ENCODE results near the gene C5orf46. TPM values are rescaled to one million over a fixed set of nuclear protein-coding genes. Genes with fewer than 3 reads are reported as not detected.
"Not testable (repeated sequence)": the region's sequence is repeated elsewhere in the genome, so short reads cannot be mapped to it uniquely, and the experiment has no call there.

Gene C5orf46
- total RNA-seq, 1 donor, result not detected

GRCh38 chr5:147898875-147899401 is 7.4 kb downstream of the C5orf46 start:
- no peak for DNase-seq (ENCODE audit: low read depth in 2 of 3, low spot score in 2 of 3)

- no peak for DNase-seq (ENCODE audit: low read depth in 2 of 3, low spot score in 2 of 3)
Observed at GRCh38 chr5:147895864-147896263, 10.5 kb downstream of the C5orf46 start.

- DNase-seq (ENCODE audit: low read depth in 2 of 3, low spot score in 2 of 3), result no peak
Observed at GRCh38 chr5:147893820-147894219, 12.5 kb downstream of the C5orf46 start.

- no peak for DNase-seq (ENCODE audit: low read depth in 2 of 3, low spot score in 2 of 3)
Observed at GRCh38 chr5:147892696-147893296, 13.5 kb downstream of the C5orf46 start.

- DNase-seq (ENCODE audit: low read depth in 2 of 3, low spot score in 2 of 3), result no peak
Observed at GRCh38 chr5:147887930-147888329, 18.4 kb downstream of the C5orf46 start.

GRCh38 chr5:147887026-147887627 is 19.2 kb downstream of the C5orf46 start:
- DNase-seq (ENCODE audit: low read depth in 2 of 3, low spot score in 2 of 3), result peak in 2 of 3 donors; percentile 50 to 72

GRCh38 chr5:147882586-147883313 is 23.6 kb downstream of the C5orf46 start:
- no peak for DNase-seq (ENCODE audit: low read depth in 2 of 3, low spot score in 2 of 3)

- no peak for DNase-seq (ENCODE audit: low read depth in 2 of 3, low spot score in 2 of 3)
Observed at GRCh38 chr5:147880487-147880886, 25.9 kb downstream of the C5orf46 start.

GRCh38 chr5:147879784-147880183 is 26.6 kb downstream of the C5orf46 start:
- no peak for DNase-seq (ENCODE audit: low read depth in 2 of 3, low spot score in 2 of 3)

- DNase-seq (ENCODE audit: low read depth in 2 of 3, low spot score in 2 of 3), result no peak
Observed at GRCh38 chr5:147878066-147878759, 28.1 kb downstream of the C5orf46 start, which contains the start of gene SCGB3A2. SCGB3A2 (plus strand) TSS chr5:147878711; CDS start chr5:147878804, 93 bp downstream.

GRCh38 chr5:147876626-147877025 is 29.7 kb downstream of the C5orf46 start:
- no peak for DNase-seq (ENCODE audit: low read depth in 2 of 3, low spot score in 2 of 3)

- DNase-seq (ENCODE audit: low read depth in 2 of 3, low spot score in 2 of 3), result no peak
Observed at GRCh38 chr5:147876141-147876540, 30.2 kb downstream of the C5orf46 start.

- no peak for DNase-seq (ENCODE audit: low read depth in 2 of 3, low spot score in 2 of 3)
Observed at GRCh38 chr5:147874910-147875367, 31.4 kb downstream of the C5orf46 start.

GRCh38 chr5:147874118-147874875 is 32.0 kb downstream of the C5orf46 start:
- DNase-seq (ENCODE audit: low read depth in 2 of 3, low spot score in 2 of 3), result not testable (repeated sequence)

- DNase-seq (ENCODE audit: low read depth in 2 of 3, low spot score in 2 of 3), result not testable (repeated sequence)
Observed at GRCh38 chr5:147872744-147873435, 33.4 kb downstream of the C5orf46 start.

- DNase-seq (ENCODE audit: low read depth in 2 of 3, low spot score in 2 of 3), result not testable (repeated sequence)
Observed at GRCh38 chr5:147871980-147872549, 34.3 kb downstream of the C5orf46 start.

GRCh38 chr5:147869892-147870291 is 36.4 kb downstream of the C5orf46 start:
- not testable (repeated sequence) for DNase-seq (ENCODE audit: low read depth in 2 of 3, low spot score in 2 of 3)

GRCh38 chr5:147869112-147869511 is 37.2 kb downstream of the C5orf46 start:
- no peak for DNase-seq (ENCODE audit: low read depth in 2 of 3, low spot score in 2 of 3)

All from hematopoietic multipotent progenitor cell (in vitro differentiated cells).